DND-41 (cell line): ENCODE results near the gene ANKS1B.

Experiments
- ATAC-seq: fragments of 200-7000 bp; cut with Tn5 transposase; 3 replicates; pipeline ENCODE4 v1.9.1; 2021; ENCODE audit warnings: low read depth; ENCODE audit not compliant: insufficient read depth
- DNase-seq: peaks from one replicate; pipeline ENCODE4 v3.0.0-alpha.2; 2020
- H2AFZ ChIP-seq: 2 replicates; pipeline ENCODE4 v1.6.0; 2012; ENCODE audit warnings: low read depth, low read length
- H3K27ac ChIP-seq: 2 replicates; pipeline ENCODE4 v1.5.1; 2012; ENCODE audit warnings: low read length, inconsistent platforms
- H3K27me3 ChIP-seq: fragments of 200-600 bp; sonication (generic); 2 replicates; pipeline ENCODE4 v1.6.0; 2012; ENCODE audit warnings: low read length, mild to moderate bottlenecking, inconsistent platforms; ENCODE audit not compliant: insufficient read depth, poor library complexity
- H3K36me3 ChIP-seq: 2 replicates; pipeline ENCODE4 v1.5.1; 2012; ENCODE audit warnings: low read length, inconsistent platforms; ENCODE audit not compliant: insufficient read depth
- H3K4me1 ChIP-seq: 2 replicates; pipeline ENCODE4 v1.5.1; 2012; ENCODE audit warnings: mild to moderate bottlenecking, low read length; ENCODE audit not compliant: insufficient read depth
- H3K4me2 ChIP-seq: 2 replicates; pipeline ENCODE4 v1.6.0; 2012; ENCODE audit warnings: mild to moderate bottlenecking, moderate library complexity, low read length, inconsistent platforms; ENCODE audit not compliant: insufficient read depth
- H3K4me3 ChIP-seq, 2 experiments: fragments of 200-600 bp in 1 of 2; shearing (Covaris generic) in 1 of 2; 2 replicates each; pipeline ENCODE4 v1.5.1; 2012 to 2016; ENCODE audit warnings: inconsistent platforms in 2 of 2, low read length in 2 of 2, mild to moderate bottlenecking in 2 of 2, low read depth in 1 of 2, moderate library complexity in 1 of 2
- H3K79me2 ChIP-seq: 2 replicates; pipeline ENCODE4 v1.6.0; 2012; ENCODE audit warnings: low read length, inconsistent platforms; ENCODE audit not compliant: insufficient read depth
- H3K9ac ChIP-seq: 2 replicates; pipeline ENCODE4 v1.6.0; 2012; ENCODE audit warnings: low read depth, mild to moderate bottlenecking, inconsistent platforms, low read length, moderate library complexity
- H3K9me3 ChIP-seq: 2 replicates; pipeline ENCODE4 v1.5.1; 2012; ENCODE audit warnings: low read length, moderate library complexity, mild to moderate bottlenecking, inconsistent platforms; ENCODE audit not compliant: insufficient read depth, severe bottlenecking
- H4K20me1 ChIP-seq: 2 replicates; pipeline ENCODE4 v1.6.0; 2012; ENCODE audit warnings: low read length; ENCODE audit not compliant: insufficient read depth
- EZH2 ChIP-seq: IDR thresholded peaks from 3 replicates; pipeline ENCODE4 v1.6.1; 2012; ENCODE audit warnings: borderline replicate concordance, low read depth, mild to moderate bottlenecking, moderate library complexity, low read length, inconsistent platforms; ENCODE audit not compliant: severe bottlenecking
- TF ChIP-seq, protein P1 (sequence below): IDR thresholded peaks from 2 replicates; pipeline ENCODE4 v1.5.1; 2012; ENCODE audit warnings: borderline replicate concordance, low read length, moderate library complexity, mild to moderate bottlenecking; ENCODE audit not compliant: poor library complexity, severe bottlenecking; ENCODE audit errors: extremely low read depth

The ANKS1B gene

DNA sequence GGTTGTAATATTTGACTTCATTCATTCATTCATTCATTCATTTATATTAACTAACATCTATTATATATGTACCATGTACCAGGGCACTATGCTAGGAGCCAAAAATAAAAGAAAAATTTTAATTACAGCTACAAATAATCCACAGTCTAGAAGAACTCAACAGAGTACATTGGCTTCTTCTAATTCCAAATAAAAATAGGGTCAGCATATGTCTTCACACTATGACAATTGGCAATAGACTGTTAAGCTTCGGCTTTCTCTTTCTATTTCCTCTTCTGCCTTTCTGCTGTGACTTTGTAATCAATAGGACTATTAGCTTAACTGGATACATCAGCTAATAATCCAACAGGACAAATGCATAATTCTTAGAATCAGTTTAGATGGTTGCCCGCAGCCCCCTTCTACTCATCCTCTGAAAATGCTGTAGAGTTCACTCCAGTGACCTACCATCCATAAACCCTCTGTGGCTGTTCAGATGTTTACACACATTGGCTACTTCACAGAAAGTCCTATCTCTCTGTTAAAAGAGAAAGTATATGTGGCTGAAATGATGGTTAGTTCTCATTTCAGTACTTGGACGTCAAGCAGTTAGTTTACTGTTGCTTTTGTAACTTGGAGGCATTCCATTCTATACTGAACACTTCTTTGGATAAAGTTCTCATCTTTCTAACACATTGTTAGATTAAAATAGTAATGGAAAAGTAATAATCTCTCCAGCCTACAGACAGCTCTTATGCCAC lies 782.7 kb downstream of the ANKS1B start:
- H3K4me3 ChIP-seq: no peak overlapping the region
- no peaks in the 10 kb centered on the region for H3K79me2 ChIP-seq
- H2AFZ ChIP-seq: no peak overlapping the region
- H3K4me1 ChIP-seq: no peaks in the 10 kb centered on the region
- no peaks in the 10 kb centered on the region for H4K20me1 ChIP-seq
- no peak for ATAC-seq
- no peak for DNase-seq
- H3K9me3 ChIP-seq: no peaks in the 10 kb centered on the region
- TF ChIP-seq, protein P1, sequence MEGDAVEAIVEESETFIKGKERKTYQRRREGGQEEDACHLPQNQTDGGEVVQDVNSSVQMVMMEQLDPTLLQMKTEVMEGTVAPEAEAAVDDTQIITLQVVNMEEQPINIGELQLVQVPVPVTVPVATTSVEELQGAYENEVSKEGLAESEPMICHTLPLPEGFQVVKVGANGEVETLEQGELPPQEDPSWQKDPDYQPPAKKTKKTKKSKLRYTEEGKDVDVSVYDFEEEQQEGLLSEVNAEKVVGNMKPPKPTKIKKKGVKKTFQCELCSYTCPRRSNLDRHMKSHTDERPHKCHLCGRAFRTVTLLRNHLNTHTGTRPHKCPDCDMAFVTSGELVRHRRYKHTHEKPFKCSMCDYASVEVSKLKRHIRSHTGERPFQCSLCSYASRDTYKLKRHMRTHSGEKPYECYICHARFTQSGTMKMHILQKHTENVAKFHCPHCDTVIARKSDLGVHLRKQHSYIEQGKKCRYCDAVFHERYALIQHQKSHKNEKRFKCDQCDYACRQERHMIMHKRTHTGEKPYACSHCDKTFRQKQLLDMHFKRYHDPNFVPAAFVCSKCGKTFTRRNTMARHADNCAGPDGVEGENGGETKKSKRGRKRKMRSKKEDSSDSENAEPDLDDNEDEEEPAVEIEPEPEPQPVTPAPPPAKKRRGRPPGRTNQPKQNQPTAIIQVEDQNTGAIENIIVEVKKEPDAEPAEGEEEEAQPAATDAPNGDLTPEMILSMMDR: no peak
- TF ChIP-seq EZH2: no peak
- H3K9ac ChIP-seq: no peak overlapping the region
- H3K4me2 ChIP-seq: no peak overlapping the region
- no peaks in the 10 kb centered on the region for H3K36me3 ChIP-seq
- H3K27ac ChIP-seq: no peak overlapping the region
- H3K27me3 ChIP-seq: no peaks in the 10 kb centered on the region

DNA sequence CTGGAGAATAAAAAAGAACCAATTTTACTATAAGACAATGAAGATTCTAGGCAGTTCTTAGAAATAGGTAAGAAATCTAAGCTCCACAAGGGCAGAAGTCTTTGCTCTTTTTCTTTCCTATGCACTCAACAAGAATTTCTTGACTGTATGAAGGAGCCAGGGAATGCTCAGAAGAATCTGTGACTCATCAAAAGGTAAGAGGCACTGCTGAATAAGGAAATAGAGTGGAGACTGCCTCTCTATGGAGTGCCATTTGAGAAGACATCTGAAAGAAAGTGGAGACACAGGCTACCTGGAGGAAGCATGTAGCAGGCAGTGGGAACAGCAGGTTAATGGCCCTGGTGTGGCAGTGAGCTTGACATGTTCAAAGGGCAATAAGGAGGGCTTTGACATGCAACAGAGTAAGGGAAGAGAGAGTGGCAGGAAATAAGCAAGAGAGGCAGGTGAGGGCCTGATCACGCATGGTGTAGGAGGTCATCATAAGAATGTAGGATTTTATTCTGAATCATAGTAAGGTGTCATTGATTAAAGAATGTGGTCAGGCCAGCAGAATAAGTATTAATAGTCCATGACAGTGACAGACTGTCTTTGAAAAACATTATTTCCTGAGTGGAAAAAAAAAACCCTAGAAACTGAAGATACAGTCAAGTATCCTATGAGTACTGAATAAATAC lies 783.9 kb downstream of the ANKS1B start:
- Histone ChIP-seq H3K9ac (no peak overlapping the region), H2AFZ (no peak overlapping the region), H3K27ac (no peak overlapping the region), H3K79me2 (no peaks in the 10 kb centered on the region), H3K4me1 (no peaks in the 10 kb centered on the region), H4K20me1 (no peaks in the 10 kb centered on the region), H3K27me3 (no peaks in the 10 kb centered on the region), H3K4me3 (no peak overlapping the region), H3K36me3 (no peaks in the 10 kb centered on the region), H3K9me3 (no peaks in the 10 kb centered on the region), H3K4me2 (no peak overlapping the region)
- DNase-seq (no peak), ATAC-seq (no peak)
- TF ChIP-seq, protein P1: no peak
- TF ChIP-seq EZH2: no peak

- peaks cover 8% of the 10 kb centered on the region; the same call in 1 of the 2 replicates for H3K4me1 ChIP-seq
- DNase-seq (no peak), ATAC-seq (peak; percentile 79)
- H3K36me3 ChIP-seq: no peaks in the 10 kb centered on the region
- H3K79me2 ChIP-seq: no peaks in the 10 kb centered on the region
- TF ChIP-seq EZH2: no peak
- TF ChIP-seq, protein P1: no peak
- H3K27ac ChIP-seq: no peak overlapping the region
- no peak overlapping the region for H2AFZ ChIP-seq
- H3K4me3 ChIP-seq: no peak overlapping the region
- no peaks in the 10 kb centered on the region for H3K9me3 ChIP-seq
- H3K27me3 ChIP-seq: no peaks in the 10 kb centered on the region
- no peak overlapping the region for H3K9ac ChIP-seq
- no peaks in the 10 kb centered on the region for H4K20me1 ChIP-seq
- no peak overlapping the region for H3K4me2 ChIP-seq
These were observed 789.3 kb downstream of the ANKS1B start for GRCh38 chr12:99195474-99195873.
